Measurements from ENCODE around the gene SH3BP2. TPM values are rescaled to one million over a fixed set of nuclear protein-coding genes. Genes with fewer than 3 reads are reported as not detected.

Gene SH3BP2
- total and polyA plus RNA-seq, 12 donors = 10.4 to 47.7 (median 16.4) TPM

GRCh38 chr4:2793586-2794485 is 951 bp downstream of the SH3BP2 start:
- TF ChIP-seq, protein P1, sequence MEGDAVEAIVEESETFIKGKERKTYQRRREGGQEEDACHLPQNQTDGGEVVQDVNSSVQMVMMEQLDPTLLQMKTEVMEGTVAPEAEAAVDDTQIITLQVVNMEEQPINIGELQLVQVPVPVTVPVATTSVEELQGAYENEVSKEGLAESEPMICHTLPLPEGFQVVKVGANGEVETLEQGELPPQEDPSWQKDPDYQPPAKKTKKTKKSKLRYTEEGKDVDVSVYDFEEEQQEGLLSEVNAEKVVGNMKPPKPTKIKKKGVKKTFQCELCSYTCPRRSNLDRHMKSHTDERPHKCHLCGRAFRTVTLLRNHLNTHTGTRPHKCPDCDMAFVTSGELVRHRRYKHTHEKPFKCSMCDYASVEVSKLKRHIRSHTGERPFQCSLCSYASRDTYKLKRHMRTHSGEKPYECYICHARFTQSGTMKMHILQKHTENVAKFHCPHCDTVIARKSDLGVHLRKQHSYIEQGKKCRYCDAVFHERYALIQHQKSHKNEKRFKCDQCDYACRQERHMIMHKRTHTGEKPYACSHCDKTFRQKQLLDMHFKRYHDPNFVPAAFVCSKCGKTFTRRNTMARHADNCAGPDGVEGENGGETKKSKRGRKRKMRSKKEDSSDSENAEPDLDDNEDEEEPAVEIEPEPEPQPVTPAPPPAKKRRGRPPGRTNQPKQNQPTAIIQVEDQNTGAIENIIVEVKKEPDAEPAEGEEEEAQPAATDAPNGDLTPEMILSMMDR (IDR thresholded peaks at IDR 0.05) = no peak
- peak overlapping the region; percentile 56 to 86 (median 79) for H3K4me3 ChIP-seq
- H3K27me3 ChIP-seq = no peaks in the 10 kb centered on the region
- intact Hi-C loops (cut with DNase I) = loop anchor here in 2 of 10 donors (2.0 to 5.0 kb wide), 2 partner anchors 25 to 48 kb away; partner anchors contain the start of gene ADD1 (in 1 of the 2)
- peaks cover 0 to 17% (median 0%) of the 10 kb centered on the region in 9 donors for H3K36me3 ChIP-seq
- peaks cover 42 to 79% (median 70%) of the 10 kb centered on the region in 9 donors for H3K4me1 ChIP-seq
- H3K27ac ChIP-seq = peak overlapping the region; percentile 58 to 96 (median 86)
- 10 to 15% methylated on average over 34 of the region's 34 CpGs for WGBS, 2 donors
- no peaks in the 10 kb centered on the region for H3K9me3 ChIP-seq
- peak in 1 of 2 donors; percentile 55 for DNase-seq
- peak in 6 of 8 donors; percentile 1 to 13 (median 6) for ATAC-seq

DNA sequence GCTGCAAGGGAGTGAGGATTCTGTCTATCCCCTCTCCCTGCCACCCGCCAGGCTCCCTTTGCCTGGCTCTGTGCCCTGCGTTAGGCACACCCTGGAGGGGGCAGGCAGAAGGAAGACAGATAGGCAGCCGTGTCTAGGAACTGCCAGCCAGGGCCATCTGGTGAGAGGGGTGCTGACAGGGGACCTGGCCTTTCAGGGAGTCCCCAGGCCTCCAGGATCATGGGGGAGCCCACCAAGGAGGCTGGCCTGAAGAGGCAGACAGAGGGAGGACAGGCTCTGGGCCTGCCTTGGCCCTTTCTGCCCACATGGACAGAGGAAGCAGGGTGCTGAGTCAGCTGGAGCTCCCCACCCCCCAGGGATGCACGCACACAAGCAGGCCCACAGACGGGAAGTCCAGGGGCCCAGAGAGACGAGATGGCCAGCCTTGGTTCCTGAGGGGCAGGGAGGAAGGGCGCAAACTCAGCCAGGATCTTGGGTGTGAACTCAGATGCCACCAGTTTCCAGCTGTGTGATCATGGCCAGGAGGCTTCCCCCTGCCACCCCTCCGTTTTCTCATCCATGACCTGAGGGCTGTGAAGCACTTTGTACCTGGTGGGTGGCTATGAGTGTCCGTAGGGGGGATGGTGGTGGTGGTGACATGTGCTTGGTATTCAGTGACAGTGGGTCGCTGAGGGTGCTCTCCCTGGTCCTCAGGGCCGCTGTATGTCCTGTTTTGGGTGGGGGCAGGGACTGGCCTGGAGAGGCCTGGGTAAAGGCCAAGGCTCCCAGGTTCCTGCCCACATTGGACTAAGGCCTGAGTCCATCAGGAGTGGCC is 1.8 kb downstream of the SH3BP2 start:
- peaks cover 50 to 86% (median 78%) of the 10 kb centered on the region in 9 donors for H3K4me1 ChIP-seq
- 35 to 45% methylated on average over 11 of the region's 11 CpGs for WGBS, 2 donors
- TF ChIP-seq, protein P1 (IDR thresholded peaks at IDR 0.05) = no peak
- H3K36me3 ChIP-seq = peaks cover 0 to 17% (median 0%) of the 10 kb centered on the region in 9 donors
- ATAC-seq = peak in 7 of 8 donors; percentile 21 to 47 (median 31)
- peak overlapping the region in 9 of 10 donors; percentile 56 to 86 (median 80) for H3K4me3 ChIP-seq
- DNase-seq = peak in 1 of 2 donors; percentile 76
- H3K27ac ChIP-seq = peak overlapping the region; percentile 58 to 96 (median 86)
- H3K9me3 ChIP-seq = no peaks in the 10 kb centered on the region
- intact Hi-C loops (cut with DNase I) = loop anchor here in 4 of 10 donors (2.0 to 5.0 kb wide), 2 partner anchors 26 to 48 kb away; partner anchors contain the start of gene ADD1 (in 3 of the 4)
- H3K27me3 ChIP-seq = no peaks in the 10 kb centered on the region

- peaks cover 0 to 17% (median 0%) of the 10 kb centered on the region in 9 donors for H3K36me3 ChIP-seq
- WGBS, 2 donors = 87 to 88% methylated on average over 17 of the region's 17 CpGs
- H3K9me3 ChIP-seq = no peaks in the 10 kb centered on the region
- no peaks in the 10 kb centered on the region for H3K27me3 ChIP-seq
- peaks cover 56 to 93% (median 85%) of the 10 kb centered on the region in 9 donors for H3K4me1 ChIP-seq
- peak overlapping the region in 2 of 10 donors; percentile 78 to 83 for H3K4me3 ChIP-seq
- ATAC-seq (no peak), DNase-seq (peak in 1 of 2 donors; percentile 18)
- H3K27ac ChIP-seq = peak overlapping the region in 9 of 10 donors; percentile 74 to 96 (median 87)
- TF ChIP-seq, protein P1 (IDR thresholded peaks at IDR 0.05) = no peak
- intact Hi-C loops (cut with DNase I) = loop anchor here in 3 of 10 donors (2.0 to 5.0 kb wide), 2 partner anchors 27 to 47 kb away; partner anchors contain the start of gene ADD1 (in 2 of the 3)
Measured at GRCh38 chr4:2795300-2795892, 2.5 kb downstream of the SH3BP2 start.

All from heart right ventricle (tissue), 16 donors.